Fibroblast of skin of back (primary cell): ENCODE data around the gene SYNM.

Experiments
- DNase-seq: peaks from one replicate; pipeline ENCODE4 v3.0.0-alpha.2; 2013

The SYNM gene

GRCh38 chr15:99145005-99145404 is 40.1 kb downstream of the SYNM start:
- no peak for DNase-seq

GRCh38 chr15:99145778-99146177 is 40.9 kb downstream of the SYNM start:
- DNase-seq, result no peak

- DNase-seq, result no peak
Observed at GRCh38 chr15:99146661-99147060, 41.8 kb downstream of the SYNM start.

GRCh38 chr15:99148851-99149276 is 44.0 kb downstream of the SYNM start:
- DNase-seq, result no peak

GRCh38 chr15:99149366-99149765 is 44.5 kb downstream of the SYNM start:
- DNase-seq, result no peak

- DNase-seq, result no peak
Observed at GRCh38 chr15:99151156-99151555, 46.3 kb downstream of the SYNM start.

- no peak for DNase-seq
Observed at GRCh38 chr15:99153026-99153535, 48.2 kb downstream of the SYNM start.

- DNase-seq, result no peak
Observed at GRCh38 chr15:99154271-99154670, 49.4 kb downstream of the SYNM start.

GRCh38 chr15:99155961-99156443 is 51.1 kb downstream of the SYNM start:
- DNase-seq, result peak; percentile 50

- DNase-seq, result peak; percentile 71
Observed at GRCh38 chr15:99157456-99157855, 52.6 kb downstream of the SYNM start.

GRCh38 chr15:99158626-99159412 is 53.9 kb downstream of the SYNM start:
- no peak for DNase-seq

- no peak for DNase-seq
Observed at GRCh38 chr15:99163271-99164062, 58.6 kb downstream of the SYNM start.

GRCh38 chr15:99164119-99164518 is 59.2 kb downstream of the SYNM start:
- DNase-seq, result no peak

- no peak for DNase-seq
Observed at GRCh38 chr15:99165020-99165790, 60.3 kb downstream of the SYNM start.

- no peak for DNase-seq
Observed at GRCh38 chr15:99165956-99166689, 61.2 kb downstream of the SYNM start.

GRCh38 chr15:99167201-99167600 is 62.3 kb downstream of the SYNM start:
- no peak for DNase-seq

- no peak for DNase-seq
Observed at GRCh38 chr15:99167640-99168039, 62.8 kb downstream of the SYNM start.

- no peak for DNase-seq
Observed at GRCh38 chr15:99168601-99169580, 64.0 kb downstream of the SYNM start.

- DNase-seq, result peak; percentile 88
Observed at GRCh38 chr15:99169769-99170311, 65.0 kb downstream of the SYNM start.

GRCh38 chr15:99170476-99171065 is 65.7 kb downstream of the SYNM start:
- no peak for DNase-seq
